Hepatocyte (in vitro differentiated cells): Measurements from ENCODE around the gene TMEM123. TPM values are rescaled to one million over a fixed set of nuclear protein-coding genes. Genes with fewer than 3 reads are reported as not detected.

Experiments used
- DNase-seq: peaks from one replicate; pipeline ENCODE4 v3.0.0-alpha.2; 2016; ENCODE audit warnings: low spot score
- H2AFZ ChIP-seq: fragments of 200-600 bp; sonication (generic); 2 replicates; pipeline ENCODE4 v1.6.0; 2016; ENCODE audit warnings: antibody characterized with exemption, mild to moderate bottlenecking
- H3K27ac ChIP-seq: fragments of 200-600 bp; sonication (generic); 2 replicates; pipeline ENCODE4 v1.5.1; 2016; ENCODE audit warnings: mild to moderate bottlenecking
- H3K27me3 ChIP-seq: fragments of 200-600 bp; sonication (generic); 2 replicates; pipeline ENCODE4 v1.6.1; 2016
- H3K36me3 ChIP-seq: fragments of 200-600 bp; sonication (generic); replicated peaks from 2 replicates; pipeline ENCODE4 v1.5.1; 2016; ENCODE audit warnings: low read depth; ENCODE audit not compliant: insufficient read depth
- H3K4me1 ChIP-seq: fragments of 200-600 bp; sonication (generic); 2 replicates; pipeline ENCODE4 v1.5.1; 2016; ENCODE audit warnings: mild to moderate bottlenecking, moderate library complexity; ENCODE audit not compliant: insufficient read depth
- H3K4me2 ChIP-seq: fragments of 200-600 bp; sonication (generic); 2 replicates; pipeline ENCODE4 v1.6.0; 2016
- H3K4me3 ChIP-seq: fragments of 200-600 bp; sonication (generic); 2 replicates; pipeline ENCODE4 v1.5.1; 2016; ENCODE audit warnings: mild to moderate bottlenecking
- H3K79me2 ChIP-seq: fragments of 200-600 bp; sonication (generic); 2 replicates; pipeline ENCODE4 v1.6.0; 2017; ENCODE audit warnings: mild to moderate bottlenecking
- H3K9me2 ChIP-seq: fragments of 200-600 bp; sonication (generic); replicated peaks from 2 replicates; pipeline ENCODE4 v1.6.0; 2017; ENCODE audit warnings: mild to moderate bottlenecking; ENCODE audit not compliant: insufficient read depth
- H3K9me3 ChIP-seq: fragments of 200-600 bp; sonication (generic); 2 replicates; pipeline ENCODE4 v1.5.1; 2016; ENCODE audit warnings: low read depth, mild to moderate bottlenecking
- H4K20me1 ChIP-seq: fragments of 200-600 bp; sonication (generic); 2 replicates; pipeline ENCODE4 v1.6.0; 2016; ENCODE audit warnings: mild to moderate bottlenecking; ENCODE audit not compliant: insufficient read depth, poor library complexity, severe bottlenecking
- EZH2 ChIP-seq: fragments of 200-600 bp; sonication (generic); IDR thresholded peaks from 2 replicates; pipeline ENCODE4 v1.6.1; 2016; ENCODE audit warnings: antibody characterized with exemption, mild to moderate bottlenecking, borderline replicate concordance
- EZH2phosphoT487 ChIP-seq: fragments of 200-600 bp; sonication (generic); IDR thresholded peaks from one replicate; pipeline ENCODE4 v1.6.1; 2018; ENCODE audit warnings: antibody characterized with exemption, mild to moderate bottlenecking, low read depth, moderate library complexity; ENCODE audit not compliant: unreplicated experiment, severe bottlenecking
- WGBS: methylation state at CpG from one replicate; pipeline ENCODE4 v1.1.6; 2016; ENCODE audit warnings: low lambda C conversion rate; ENCODE audit errors: missing lambda C conversion rate; 5-methylcytosine and 5-hydroxymethylcytosine counted together
- polyA plus RNA-seq: library from polyadenylated mRNA; unstranded; fragments of >200 nt; fragmentation: Nextera tagmentation; extraction: Ambion mirVana; gene quantifications from 2 replicates; pipeline ENCODE4 v1.2.1, GENCODE V29; 2016
- total RNA-seq: library from RNA; depleted of rRNA; stranded (reverse); fragments of >200 nt; gene quantifications from 2 replicates; pipeline ENCODE4 v1.2.3, GENCODE V29; 2014
- TF ChIP-seq, protein P1 (sequence below): fragments of 200-600 bp; sonication (generic); IDR thresholded peaks from 2 replicates; pipeline ENCODE4 v1.5.1; 2016; ENCODE audit warnings: antibody characterized with exemption, mild to moderate bottlenecking; ENCODE audit not compliant: poor library complexity

Gene TMEM123
- total and polyA plus RNA-seq, 2 experiments from 2014 or later: 122 to 182 TPM

DNA sequence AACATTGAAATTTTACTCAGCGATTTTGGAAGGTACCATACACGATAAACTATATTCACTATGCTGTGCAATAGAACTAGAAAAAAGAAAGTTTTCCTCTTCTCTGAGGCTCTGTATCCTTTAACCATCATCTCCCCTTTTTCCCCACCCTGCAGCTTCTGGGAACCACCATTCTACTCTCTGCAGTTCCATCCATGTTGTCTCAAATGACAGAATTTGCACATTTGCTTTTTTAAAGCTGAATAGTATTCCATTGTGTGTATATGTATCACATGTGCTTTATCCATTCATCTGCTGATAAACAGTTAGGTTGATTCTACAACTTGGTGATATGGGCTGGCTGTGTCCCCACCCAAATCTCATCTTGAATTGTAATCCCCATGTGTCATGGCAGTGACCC is 21.2 kb downstream of the TMEM123 start:
- TF ChIP-seq EZH2: no peak
- no peak for TF ChIP-seq EZH2phosphoT487
- TF ChIP-seq, protein P1, sequence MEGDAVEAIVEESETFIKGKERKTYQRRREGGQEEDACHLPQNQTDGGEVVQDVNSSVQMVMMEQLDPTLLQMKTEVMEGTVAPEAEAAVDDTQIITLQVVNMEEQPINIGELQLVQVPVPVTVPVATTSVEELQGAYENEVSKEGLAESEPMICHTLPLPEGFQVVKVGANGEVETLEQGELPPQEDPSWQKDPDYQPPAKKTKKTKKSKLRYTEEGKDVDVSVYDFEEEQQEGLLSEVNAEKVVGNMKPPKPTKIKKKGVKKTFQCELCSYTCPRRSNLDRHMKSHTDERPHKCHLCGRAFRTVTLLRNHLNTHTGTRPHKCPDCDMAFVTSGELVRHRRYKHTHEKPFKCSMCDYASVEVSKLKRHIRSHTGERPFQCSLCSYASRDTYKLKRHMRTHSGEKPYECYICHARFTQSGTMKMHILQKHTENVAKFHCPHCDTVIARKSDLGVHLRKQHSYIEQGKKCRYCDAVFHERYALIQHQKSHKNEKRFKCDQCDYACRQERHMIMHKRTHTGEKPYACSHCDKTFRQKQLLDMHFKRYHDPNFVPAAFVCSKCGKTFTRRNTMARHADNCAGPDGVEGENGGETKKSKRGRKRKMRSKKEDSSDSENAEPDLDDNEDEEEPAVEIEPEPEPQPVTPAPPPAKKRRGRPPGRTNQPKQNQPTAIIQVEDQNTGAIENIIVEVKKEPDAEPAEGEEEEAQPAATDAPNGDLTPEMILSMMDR: no peak
- Histone ChIP-seq H3K79me2 (peaks cover 83% of the 10 kb centered on the region), H3K27me3 (no peaks in the 10 kb centered on the region), H3K36me3 (no peaks in the 10 kb centered on the region), H3K27ac (no peak overlapping the region), H3K4me2 (no peak overlapping the region), H3K4me1 (peaks cover 8% of the 10 kb centered on the region), H3K4me3 (no peak overlapping the region), H2AFZ (no peak overlapping the region), H4K20me1 (no peaks in the 10 kb centered on the region), H3K9me3 (no peaks in the 10 kb centered on the region), H3K9me2 (no peaks in the 10 kb centered on the region)
- no peak for DNase-seq
- 96% methylated on average over 2 of the region's 2 CpGs for WGBS

DNA sequence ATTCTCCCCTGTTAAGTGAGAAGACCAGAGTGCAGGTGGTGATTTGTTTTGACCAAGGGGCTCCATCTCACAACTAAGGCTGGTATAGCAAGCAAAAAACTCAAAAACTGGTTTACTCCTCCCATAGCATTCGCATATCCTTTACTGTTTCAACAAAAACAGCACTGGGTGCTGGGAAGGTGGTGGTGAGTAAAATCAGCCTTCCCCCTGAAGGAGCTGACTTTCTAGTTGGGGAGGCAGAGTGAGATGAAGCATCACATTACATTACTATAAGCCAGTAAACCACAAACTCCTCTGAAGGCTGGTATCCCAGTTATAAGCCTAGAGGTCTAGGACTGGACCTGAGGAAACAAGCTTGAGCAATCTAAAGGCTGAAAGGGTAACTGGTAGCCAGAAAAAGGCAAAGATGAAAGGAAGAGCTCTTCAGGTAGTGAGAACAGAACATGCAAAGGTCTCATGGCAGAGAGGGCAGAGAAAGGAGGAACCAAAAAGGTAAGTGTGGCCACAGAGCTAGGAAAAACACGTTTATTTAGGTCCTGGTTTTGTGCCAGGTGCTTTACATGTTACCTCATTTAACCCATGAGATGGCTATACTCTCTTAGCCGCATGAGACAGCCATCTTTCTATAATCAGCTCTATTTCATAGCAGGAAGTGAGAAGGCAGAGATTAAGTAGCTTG is 22.3 kb downstream of the TMEM123 start:
- H3K4me3 ChIP-seq: no peak overlapping the region
- H3K36me3 ChIP-seq: no peaks in the 10 kb centered on the region
- no peak overlapping the region for H2AFZ ChIP-seq
- WGBS: 77% methylated on average over 3 of the region's 3 CpGs
- H3K27ac ChIP-seq: no peak overlapping the region
- H3K9me2 ChIP-seq: no peaks in the 10 kb centered on the region
- no peak overlapping the region for H3K4me2 ChIP-seq
- TF ChIP-seq, protein P1: no peak
- TF ChIP-seq EZH2phosphoT487 (no peak), EZH2 (no peak)
- peaks cover 81% of the 10 kb centered on the region for H3K79me2 ChIP-seq
- H3K27me3 ChIP-seq: no peaks in the 10 kb centered on the region
- DNase-seq: no peak
- no peaks in the 10 kb centered on the region for H3K9me3 ChIP-seq
- H4K20me1 ChIP-seq: no peaks in the 10 kb centered on the region
- peaks cover 13% of the 10 kb centered on the region for H3K4me1 ChIP-seq

DNA sequence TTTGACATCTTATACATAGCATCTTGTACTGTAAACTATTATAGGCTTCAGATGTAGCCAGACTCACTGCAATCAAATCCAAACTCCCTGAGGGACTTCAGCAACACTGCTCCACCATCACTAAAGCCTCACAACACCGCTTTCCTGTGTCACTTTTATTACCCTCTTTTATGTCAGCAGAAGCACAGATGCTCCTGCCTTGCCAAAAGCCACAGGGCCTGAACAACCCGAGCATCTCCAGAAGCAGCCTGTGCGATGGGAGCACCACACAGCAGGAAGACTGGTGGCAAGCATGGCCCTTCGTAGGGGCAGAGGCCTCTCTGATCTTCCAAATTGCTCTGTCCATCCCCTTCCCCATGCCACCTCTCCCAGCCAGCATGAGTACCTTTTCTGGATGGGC is 22.9 kb downstream of the TMEM123 start:
- H4K20me1 ChIP-seq: no peaks in the 10 kb centered on the region
- peaks cover 81% of the 10 kb centered on the region for H3K79me2 ChIP-seq
- H3K4me3 ChIP-seq: no peak overlapping the region
- H3K27ac ChIP-seq: no peak overlapping the region
- TF ChIP-seq, protein P1: no peak
- TF ChIP-seq EZH2phosphoT487: no peak
- TF ChIP-seq EZH2: no peak
- H3K9me2 ChIP-seq: no peaks in the 10 kb centered on the region
- no peaks in the 10 kb centered on the region for H3K36me3 ChIP-seq
- no peak for DNase-seq
- H2AFZ ChIP-seq: no peak overlapping the region
- H3K4me2 ChIP-seq: no peak overlapping the region
- no peaks in the 10 kb centered on the region for H3K27me3 ChIP-seq
- H3K4me1 ChIP-seq: peaks cover 13% of the 10 kb centered on the region
- H3K9me3 ChIP-seq: no peaks in the 10 kb centered on the region
- WGBS: 70% methylated on average over 4 of the region's 4 CpGs
